ENCODE measurements around the gene DNAJB11. TPM values are rescaled to one million over a fixed set of nuclear protein-coding genes. Genes with fewer than 3 reads are reported as not detected.

The DNAJB11 gene
- total RNA-seq, 1 experiment from 2014 or later = 54.3 TPM

- ATAC-seq (no peak), DNase-seq (ENCODE audit: low read depth, low spot score) (no peak)
- POLR2A ChIA-PET = interaction anchor here (1.1 to 1.6 kb wide), 2 partner anchors 140 to 208 kb away, joined by 3 read pairs; no protein-coding TSS in a partner anchor
- no peaks in the 10 kb centered on the region for H3K27me3 ChIP-seq (ENCODE audit: insufficient read depth, low read length)
- no peaks in the 10 kb centered on the region for H3K36me3 ChIP-seq (ENCODE audit: control insufficient read depth in 1 of 2, insufficient read depth in 2 of 2, low read length in 2 of 2)
- intact Hi-C loops (cut with micrococcal nuclease) = loop anchor here (1.0 kb wide), 1 partner anchor 207 kb away; no protein-coding TSS in a partner anchor
- peaks cover 2 to 21% of the 10 kb centered on the region in 2 experiments; a peak in 2 of 4 replicates for H3K4me1 ChIP-seq (ENCODE audit: control insufficient read depth in 1 of 2, insufficient read depth in 2 of 2, low read length in 2 of 2)
- no peaks in the 10 kb centered on the region for H3K9me2 ChIP-seq (ENCODE audit: insufficient read depth)
- H2AFZ ChIP-seq (ENCODE audit: low read depth, low read length, poor library complexity, severe bottlenecking) = peak overlapping the region; percentile 100
- H3K9ac ChIP-seq (ENCODE audit: low read length) = no peak overlapping the region
- H3K4me2 ChIP-seq (ENCODE audit: low read length) = peak overlapping the region; percentile 55; the same call in 1 of the 2 replicates
- no peak overlapping the region for H3K4me3 ChIP-seq (replicated peaks in 1 of 2; ENCODE audit: low read depth in 1 of 2, low read length in 2 of 2)
- CTCF ChIA-PET = interaction anchor here (0.6 to 8.4 kb wide), 17 partner anchors 9 to 671 kb away, joined by 3 to 64 read pairs (median 5); no protein-coding TSS in a partner anchor
- no peaks in the 10 kb centered on the region for H3K79me2 ChIP-seq (ENCODE audit: insufficient read depth, low read length)
- H4K20me1 ChIP-seq (ENCODE audit: insufficient read depth) = no peaks in the 10 kb centered on the region
- no peak for TF ChIP-seq POLR2A (IDR thresholded peaks at IDR 0.05; ENCODE audit: borderline replicate concordance, extremely low read depth, insufficient read depth, insufficient read length)
- no peak for TF ChIP-seq ZFX (IDR thresholded peaks at IDR 0.05)
- TF ChIP-seq ATF3 (IDR thresholded peaks at IDR 0.05) = no peak
- H3K9me3 ChIP-seq (ENCODE audit: control insufficient read depth in 1 of 2, insufficient read depth in 1 of 2, low read depth in 1 of 2, low read length in 2 of 2) = no peaks in the 10 kb centered on the region
- H3K27ac ChIP-seq (ENCODE audit: low read depth, low read length) = no peak overlapping the region
- RAD21 ChIA-PET (ENCODE audit: low non-redundant PET in 1 of 2, low total read pairs in 2 of 2, uncharacterized antibody in 2 of 2, unreplicated experiment in 2 of 2) = interaction anchor here (0.7 to 1.4 kb wide), 3 partner anchors 30 to 207 kb away, joined by 3 to 5 read pairs (median 5); no protein-coding TSS in a partner anchor
- no TSS peak for BruUV-seq (replicated peaks)
These were observed 43.7 kb downstream of the DNAJB11 start for GRCh38 chr3:186614266-186614596.

- Histone ChIP-seq H3K9ac (ENCODE audit: low read length) (no peak overlapping the region), H3K4me3 (replicated peaks in 1 of 2; ENCODE audit: low read depth in 1 of 2, low read length in 2 of 2) (no peak overlapping the region)
- POLR2A ChIA-PET = interaction anchor here (0.7 to 1.6 kb wide), 3 partner anchors 139 to 207 kb away, joined by 3 read pairs; no protein-coding TSS in a partner anchor
These were observed 44.3 kb downstream of the DNAJB11 start for GRCh38 chr3:186614597-186615483.

More at GRCh38 chr3:186614597-186615483, 44.3 kb downstream of the DNAJB11 start:
- DNase-seq (ENCODE audit: low read depth, low spot score) (peak; percentile 62), ATAC-seq (peak; percentile 67)
- peak overlapping the region; percentile 55 for H3K4me2 ChIP-seq (ENCODE audit: low read length)
- RAD21 ChIA-PET (ENCODE audit: low non-redundant PET in 1 of 2, low total read pairs in 2 of 2, uncharacterized antibody in 2 of 2, unreplicated experiment in 2 of 2) = interaction anchor here (0.7 to 1.4 kb wide), 3 partner anchors 29 to 206 kb away, joined by 3 to 5 read pairs (median 5); no protein-coding TSS in a partner anchor
- peaks cover 2 to 21% of the 10 kb centered on the region in 2 experiments; a peak in 2 of 4 replicates for H3K4me1 ChIP-seq (ENCODE audit: control insufficient read depth in 1 of 2, insufficient read depth in 2 of 2, low read length in 2 of 2)
- H3K9me2 ChIP-seq (ENCODE audit: insufficient read depth) = no peaks in the 10 kb centered on the region
- no peak overlapping the region for H3K27ac ChIP-seq (ENCODE audit: low read depth, low read length)
- intact Hi-C loops (cut with micrococcal nuclease) = loop anchor here (1.0 to 5.0 kb wide), 3 partner anchors 138 to 358 kb away; no protein-coding TSS in a partner anchor
- TF ChIP-seq SIN3A (IDR thresholded peaks at IDR 0.05; ENCODE audit: low read depth) = no peak
- TF ChIP-seq YY1 (IDR thresholded peaks at IDR 0.05; ENCODE audit: extremely low read depth, insufficient replicate concordance, low read depth, low read length) = peak; percentile 43
- TF ChIP-seq CTCF (IDR thresholded peaks at IDR 0.05 in 2 of 3, conservative IDR thresholded peaks at IDR 0.05 in 1 of 3; ENCODE audit: borderline replicate concordance in 1 of 3, insufficient read depth in 1 of 3, low read depth in 2 of 3, low read length in 2 of 3) = peak; percentile 88 to 99 (median 98)
- no peak; the same call in 1 of the 2 replicates for TF ChIP-seq ELF1 (IDR thresholded peaks at IDR 0.05; ENCODE audit: borderline replicate concordance, low read depth)
- TF ChIP-seq RAD21 (IDR thresholded peaks at IDR 0.05; ENCODE audit: low read depth) = peak; percentile 82
- peak; percentile 47; the same call in 1 of the 2 replicates for TF ChIP-seq CBX3 (IDR thresholded peaks at IDR 0.05; ENCODE audit: low read depth)
- TF ChIP-seq MAX (IDR thresholded peaks at IDR 0.05) = peak; percentile 88
- no peak for TF ChIP-seq TCF7L2 (IDR thresholded peaks at IDR 0.05; ENCODE audit: borderline replicate concordance, extremely low read depth, insufficient read depth, insufficient read length)
- H3K36me3 ChIP-seq (ENCODE audit: control insufficient read depth in 1 of 2, insufficient read depth in 2 of 2, low read length in 2 of 2) = no peaks in the 10 kb centered on the region
- no peaks in the 10 kb centered on the region for H4K20me1 ChIP-seq (ENCODE audit: insufficient read depth)
- CTCF ChIA-PET = interaction anchor here (0.6 to 8.4 kb wide), 23 partner anchors 8 to 671 kb away, joined by 3 to 64 read pairs (median 4); partner anchors contain the start of gene DNAJB11
- H2AFZ ChIP-seq (ENCODE audit: low read depth, low read length, poor library complexity, severe bottlenecking) = peak overlapping the region; percentile 100
- no TSS peak for BruUV-seq (replicated peaks)
- H3K27me3 ChIP-seq (ENCODE audit: insufficient read depth, low read length) = no peaks in the 10 kb centered on the region
- no peaks in the 10 kb centered on the region for H3K9me3 ChIP-seq (ENCODE audit: control insufficient read depth in 1 of 2, insufficient read depth in 1 of 2, low read depth in 1 of 2, low read length in 2 of 2)
- H3K79me2 ChIP-seq (ENCODE audit: insufficient read depth, low read length) = no peaks in the 10 kb centered on the region

All from HCT116 (cell line).